HG03521 (cell line): Measurements from ENCODE around the gene GDPD4.

Source experiments
- ATAC-seq: cut with Tn5 transposase; IDR thresholded peaks from one replicate; pipeline ENCODE4 v1.9.1; 2021; ENCODE audit warnings: mild to moderate bottlenecking, moderate library complexity; ENCODE audit not compliant: unreplicated experiment

Gene GDPD4

DNA sequence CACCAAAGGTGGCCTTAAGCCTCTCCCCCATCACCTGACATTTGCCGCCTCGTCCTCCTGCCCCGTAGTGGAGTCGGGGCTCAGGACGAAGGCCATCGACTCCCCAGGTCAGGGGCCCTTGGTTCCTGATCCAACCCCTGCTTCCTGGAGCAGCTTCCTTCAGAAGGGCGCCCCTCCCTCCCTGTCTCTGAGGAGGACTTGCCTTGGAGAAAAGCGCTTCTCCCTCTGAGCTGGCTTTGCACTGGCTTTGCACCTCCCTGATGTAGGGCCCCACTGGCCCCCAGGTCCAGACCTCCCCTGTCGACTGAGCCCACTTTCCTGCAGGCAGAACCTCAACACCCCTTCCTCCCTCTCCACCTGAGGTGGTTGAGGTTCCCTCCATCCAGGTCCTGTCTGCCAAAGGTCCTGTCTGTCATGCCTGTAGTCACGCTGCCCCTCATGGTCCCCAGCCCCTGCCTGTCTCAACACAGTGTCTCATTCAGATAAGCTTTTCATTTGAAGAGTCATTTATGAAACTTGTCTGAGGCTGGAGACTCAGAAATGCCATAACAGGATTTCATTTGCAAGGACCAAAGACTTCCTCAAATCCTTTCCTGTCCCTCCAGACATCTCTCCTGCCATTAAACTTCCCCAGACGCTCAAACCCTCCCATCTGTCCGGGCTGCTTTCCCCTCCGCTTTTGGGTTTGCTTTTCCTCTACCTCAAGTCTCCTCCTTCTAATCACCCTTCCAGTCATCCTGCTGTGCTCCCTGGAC is 95.0 kb downstream of the GDPD4 start:
- ATAC-seq = no peak

DNA sequence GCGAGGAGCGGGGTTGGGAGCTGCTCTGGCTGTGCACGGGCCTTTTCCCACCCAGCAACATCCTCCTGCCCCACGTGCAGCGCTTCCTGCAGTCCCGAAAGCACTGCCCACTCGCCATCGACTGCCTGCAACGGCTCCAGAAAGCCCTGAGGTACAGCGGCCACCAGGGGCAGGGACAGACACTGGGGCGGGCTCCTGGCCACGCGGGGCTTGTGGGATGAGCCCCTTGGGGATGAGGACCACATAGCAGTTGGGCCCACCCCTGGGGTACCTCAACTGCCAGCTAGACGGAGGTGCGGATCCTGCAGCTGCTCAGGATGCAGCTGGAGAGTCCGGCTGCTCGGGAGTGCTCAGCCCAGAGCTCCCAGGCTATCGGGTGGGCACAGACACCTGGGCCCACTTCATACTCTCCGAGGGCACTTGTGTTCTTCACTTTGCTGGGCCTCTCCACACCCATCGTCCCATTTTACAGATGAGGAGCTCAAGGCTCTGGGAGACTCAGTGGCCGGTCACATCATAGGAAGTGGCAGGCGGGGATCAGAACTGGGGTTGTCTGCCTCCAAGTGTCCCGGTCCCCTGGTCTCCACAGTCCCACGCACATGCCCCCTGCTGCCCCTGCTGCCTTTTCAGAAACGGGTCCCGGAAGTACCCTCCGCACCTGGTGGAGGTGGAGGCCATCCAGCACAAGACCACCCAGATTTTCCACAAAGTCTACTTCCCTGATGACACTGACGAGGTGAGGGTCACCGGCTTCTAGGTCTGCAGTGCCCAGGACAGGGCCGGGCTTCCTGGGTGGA is 95.8 kb downstream of the GDPD4 start:
- no peak for ATAC-seq

DNA sequence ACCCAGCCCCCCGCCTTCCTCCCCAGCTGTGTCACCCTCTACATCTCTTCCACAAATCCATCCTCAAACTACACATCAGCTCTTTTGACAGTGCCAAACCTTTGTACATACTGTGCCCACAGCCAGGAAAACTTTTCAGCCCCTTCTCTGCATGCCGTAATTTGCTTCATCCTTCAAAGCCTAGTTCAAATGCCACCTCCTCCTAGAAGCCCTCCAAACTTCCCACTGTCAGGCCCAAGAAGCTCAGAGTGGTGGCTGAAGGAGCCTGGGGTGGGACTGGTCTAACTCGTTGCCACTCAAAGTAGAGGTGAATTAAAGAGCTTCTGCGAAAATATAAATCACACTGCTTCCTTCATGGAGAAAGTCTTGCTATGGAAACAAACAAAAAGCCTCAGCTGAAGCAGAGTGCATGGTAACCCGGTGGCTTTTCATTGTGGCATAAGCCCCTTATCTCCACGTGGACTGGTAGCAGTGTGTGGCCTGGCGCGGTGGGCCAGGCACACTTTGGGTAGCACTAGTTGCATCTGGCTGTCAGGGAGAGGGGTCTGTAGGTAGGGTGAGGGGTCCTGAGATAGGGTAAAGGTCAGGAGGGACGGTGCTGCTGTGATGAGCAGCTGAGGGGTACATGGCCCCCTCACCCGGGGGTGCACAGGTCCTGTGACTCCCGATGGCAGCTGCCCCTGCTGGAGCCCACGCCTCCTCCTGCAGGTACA is 96.6 kb downstream of the GDPD4 start:
- no peak for ATAC-seq

DNA sequence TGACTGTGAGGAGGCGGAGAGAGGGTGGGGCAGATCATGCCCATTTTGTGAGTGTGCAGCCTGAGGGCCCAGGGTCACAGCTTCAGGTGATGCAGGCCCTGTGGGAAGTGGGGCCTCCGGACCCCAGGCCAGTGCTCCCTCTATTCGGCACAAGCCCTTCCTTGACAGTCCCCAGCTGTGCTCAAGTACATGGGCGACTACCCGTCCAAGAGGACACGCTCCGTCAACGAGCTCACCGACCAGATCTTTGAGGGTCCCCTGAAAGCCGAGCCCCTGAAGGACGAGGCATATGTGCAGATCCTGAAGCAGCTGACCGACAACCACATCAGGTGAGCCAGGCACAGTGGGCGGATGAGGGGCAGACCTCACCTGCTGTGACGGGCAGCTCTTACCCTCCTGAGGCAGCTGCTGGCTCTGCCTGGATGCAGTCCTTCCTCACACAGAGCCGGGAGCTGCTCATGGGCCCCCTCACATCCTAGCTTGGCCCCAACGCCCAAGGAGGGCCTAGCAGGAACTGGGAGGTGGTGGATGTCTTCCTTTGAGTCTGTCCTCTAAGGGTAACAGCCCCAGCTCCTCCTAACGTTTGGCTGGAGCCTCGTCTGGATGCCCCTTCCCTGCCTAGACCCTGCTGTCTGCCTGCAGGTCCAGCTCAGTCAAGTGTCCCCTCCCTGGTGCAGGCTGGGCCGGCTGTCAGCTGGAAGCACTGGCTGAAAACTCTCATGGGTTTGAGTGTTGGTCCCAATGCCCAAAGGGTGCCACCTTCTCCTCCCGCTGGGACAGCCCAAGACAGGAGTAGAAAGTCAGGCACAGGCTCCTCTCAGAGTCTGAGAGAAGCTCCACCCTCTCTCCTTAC is 97.4 kb downstream of the GDPD4 start:
- ATAC-seq = no peak

DNA sequence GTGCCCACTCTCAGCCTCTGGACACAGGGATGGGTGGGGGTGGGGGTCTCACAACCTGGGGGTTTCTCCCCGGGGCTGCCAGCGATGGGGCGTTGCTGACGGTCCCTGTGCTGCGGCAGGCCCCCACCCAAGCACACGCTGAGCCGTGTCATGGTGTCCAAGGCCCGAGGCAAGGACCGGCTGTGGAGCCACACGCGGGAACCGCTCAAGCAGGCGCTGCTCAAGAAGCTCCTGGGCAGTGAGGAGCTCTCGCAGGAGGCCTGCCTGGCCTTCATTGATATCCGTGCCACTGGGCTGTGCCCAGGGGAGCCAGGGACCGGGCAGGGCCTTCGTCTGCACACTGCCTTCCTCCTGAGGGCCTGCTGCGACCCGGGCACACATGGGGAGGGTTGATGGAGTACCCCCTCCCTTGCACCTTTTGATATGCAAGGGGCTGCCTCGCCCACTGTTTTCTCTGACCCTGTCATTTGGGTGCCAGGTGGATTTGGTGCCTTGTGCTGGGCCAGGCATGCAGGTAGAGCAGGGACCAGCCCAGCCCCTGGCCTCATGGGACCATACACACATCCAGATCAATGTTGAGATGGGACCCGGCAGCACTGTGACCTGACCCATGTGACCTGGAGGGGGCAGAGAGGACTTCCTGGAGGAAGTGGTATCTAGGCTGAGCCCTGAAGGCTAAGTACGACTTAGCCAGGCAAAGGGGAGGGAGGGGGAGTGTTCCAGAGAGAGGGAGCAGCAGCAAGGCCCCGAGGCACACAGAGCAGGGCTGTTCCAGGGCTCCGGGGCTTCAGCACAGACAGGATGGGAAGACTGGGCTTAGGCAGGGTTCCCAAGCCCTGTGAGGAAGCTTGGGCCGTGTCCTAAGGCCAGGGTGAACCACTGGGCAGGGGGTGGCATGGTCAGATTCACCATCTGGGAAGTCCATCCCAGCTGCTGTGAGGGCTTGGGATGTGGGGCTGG is 98.3 kb downstream of the GDPD4 start:
- no peak for ATAC-seq

DNA sequence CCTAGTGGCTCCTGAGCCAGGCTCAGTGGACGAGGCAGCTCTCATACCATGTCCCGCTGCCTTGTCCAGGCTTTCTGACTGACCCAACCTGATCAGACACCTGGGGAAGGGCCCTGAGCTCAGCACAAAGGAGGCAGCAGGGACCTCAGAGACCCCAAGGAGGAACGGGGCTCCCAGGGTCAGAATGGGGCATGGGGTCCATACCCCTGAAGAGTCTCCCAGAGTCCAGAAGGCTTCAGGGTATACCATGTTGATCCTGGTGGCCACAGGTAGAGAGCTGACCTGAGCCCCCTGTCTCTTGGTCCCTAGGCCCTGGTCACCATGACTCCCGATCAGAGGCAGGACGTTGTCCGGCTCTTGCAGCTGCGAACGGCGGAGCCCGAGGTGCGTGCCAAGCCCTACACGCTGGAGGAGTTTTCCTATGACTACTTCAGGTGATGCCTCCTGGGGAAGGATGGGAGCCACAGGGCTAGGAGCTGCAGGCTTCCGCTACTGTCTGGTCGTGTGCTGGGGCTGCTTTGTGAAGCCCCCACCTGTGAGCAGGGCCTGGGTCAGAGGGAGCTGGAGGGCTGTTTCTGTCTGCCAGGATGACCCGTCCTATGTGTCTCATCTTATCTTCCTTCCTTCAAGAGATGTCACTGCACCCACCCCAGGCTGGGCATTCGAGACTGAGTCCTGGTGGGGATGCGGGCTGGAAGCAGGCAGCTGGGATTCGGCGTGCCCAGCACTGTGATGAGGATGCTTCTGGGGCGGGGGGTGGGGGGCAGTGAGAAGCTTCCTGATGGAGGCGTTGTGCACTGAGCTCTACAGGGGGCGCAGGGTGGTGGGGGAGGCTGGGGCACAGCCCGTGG is 99.3 kb downstream of the GDPD4 start:
- ATAC-seq = no peak

DNA sequence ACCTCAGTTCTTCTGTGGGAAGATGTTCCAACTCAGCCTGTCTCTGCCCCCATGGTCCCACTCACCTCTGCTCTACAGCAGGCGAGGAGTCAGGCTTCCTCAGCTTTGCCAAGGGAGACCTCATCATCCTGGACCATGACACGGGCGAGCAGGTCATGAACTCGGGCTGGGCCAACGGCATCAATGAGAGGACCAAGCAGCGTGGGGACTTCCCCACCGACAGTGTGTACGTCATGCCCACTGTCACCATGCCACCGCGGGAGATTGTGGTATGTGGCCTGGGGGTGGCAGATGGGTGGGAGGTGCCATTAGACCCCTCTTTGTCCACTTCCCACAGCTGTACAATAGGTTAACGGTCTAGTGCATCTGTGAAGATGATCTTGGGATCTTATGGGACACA is 100.1 kb downstream of the GDPD4 start:
- ATAC-seq = no peak

DNA sequence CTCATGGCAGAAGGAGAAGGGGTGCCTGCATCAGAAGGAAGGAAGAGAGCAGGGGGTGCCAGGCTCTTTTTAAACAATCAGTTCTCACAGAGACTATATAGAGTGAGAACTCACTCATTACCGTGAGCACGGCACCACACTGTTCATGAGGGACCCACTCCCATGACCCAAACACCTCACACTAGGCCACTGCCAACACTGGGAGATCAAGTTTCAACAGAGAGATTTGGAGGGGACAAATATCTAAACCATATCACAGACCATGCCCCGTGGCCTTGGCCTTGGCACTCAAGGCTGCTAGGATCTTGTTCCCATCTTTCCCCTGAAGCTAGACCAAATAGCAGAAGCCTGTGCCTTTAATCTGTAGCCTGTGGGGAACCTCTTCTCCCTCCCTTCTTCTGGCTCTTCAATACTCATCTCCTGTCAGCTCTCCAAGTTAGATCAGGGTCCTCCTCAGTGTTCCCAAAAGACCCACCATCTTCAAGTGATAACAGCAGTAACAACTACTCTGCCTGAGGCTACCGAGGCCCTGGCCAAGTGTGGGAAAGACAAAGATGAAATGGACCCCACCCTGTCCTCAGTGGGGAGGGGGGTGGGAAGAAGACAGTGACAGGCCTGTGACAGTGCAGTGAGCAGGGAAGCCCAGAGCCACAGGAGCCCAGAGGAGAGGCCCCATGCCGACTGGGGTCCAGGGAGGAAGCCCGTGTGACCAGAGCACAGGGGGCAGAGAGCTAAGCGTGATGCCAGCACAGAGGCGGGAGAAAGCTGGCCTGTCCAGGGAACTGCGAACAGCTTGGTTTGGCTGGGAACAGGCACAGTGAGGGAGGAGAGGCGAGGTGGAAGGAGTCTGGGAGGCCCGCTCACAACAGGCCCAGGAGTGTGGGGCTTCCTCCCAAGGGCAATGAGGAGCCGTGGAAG is 100.9 kb downstream of the GDPD4 start:
- ATAC-seq = no peak

DNA sequence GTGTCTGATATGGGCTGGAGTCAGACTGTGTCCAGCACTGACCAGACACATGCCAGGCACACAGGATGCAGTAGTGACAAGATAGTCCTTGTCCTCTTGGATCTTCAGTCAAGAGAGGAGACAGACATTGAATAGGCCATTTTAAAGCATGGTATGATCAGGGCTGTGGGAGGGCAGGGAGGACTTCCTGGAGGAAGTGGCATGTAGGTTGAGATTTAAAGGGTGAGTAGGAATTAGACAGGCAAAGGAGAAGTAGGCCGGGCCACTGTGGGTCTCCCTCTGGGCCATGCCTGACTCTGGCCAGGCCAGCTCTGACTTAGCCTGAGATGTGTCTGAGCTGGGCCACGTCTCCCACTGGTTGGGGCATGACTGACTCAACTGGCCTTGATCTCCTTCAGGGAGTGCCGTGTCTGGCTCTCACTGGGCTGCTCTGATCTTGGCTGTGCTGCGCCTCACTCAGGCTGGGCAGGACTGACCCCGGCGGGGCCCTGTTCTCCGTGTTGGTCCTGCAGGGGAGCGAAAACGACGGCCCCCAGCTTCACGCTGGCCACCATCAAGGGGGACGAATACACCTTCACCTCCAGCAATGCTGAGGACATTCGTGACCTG is 102.2 kb downstream of the GDPD4 start:
- ATAC-seq = no peak

DNA sequence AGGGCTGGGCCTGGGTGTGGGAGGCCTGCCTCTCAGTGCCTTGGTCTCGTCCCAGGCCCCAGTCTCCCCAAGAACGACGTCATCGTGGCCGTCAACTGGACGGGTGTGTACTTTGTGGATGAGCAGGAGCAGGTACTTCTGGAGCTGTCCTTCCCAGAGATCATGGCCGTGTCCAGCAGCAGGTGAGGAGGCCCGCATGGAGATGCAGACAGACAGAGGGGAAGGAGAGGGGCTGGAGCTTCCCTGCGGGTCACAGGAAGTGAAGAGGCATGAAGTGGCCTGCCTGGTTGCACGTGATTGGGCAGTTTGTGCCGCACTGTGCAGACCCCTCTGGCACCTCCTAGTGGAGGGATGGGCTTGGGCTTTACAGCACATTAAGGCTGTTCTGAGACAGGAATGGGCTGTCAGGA is 103.0 kb downstream of the GDPD4 start:
- ATAC-seq = no peak

DNA sequence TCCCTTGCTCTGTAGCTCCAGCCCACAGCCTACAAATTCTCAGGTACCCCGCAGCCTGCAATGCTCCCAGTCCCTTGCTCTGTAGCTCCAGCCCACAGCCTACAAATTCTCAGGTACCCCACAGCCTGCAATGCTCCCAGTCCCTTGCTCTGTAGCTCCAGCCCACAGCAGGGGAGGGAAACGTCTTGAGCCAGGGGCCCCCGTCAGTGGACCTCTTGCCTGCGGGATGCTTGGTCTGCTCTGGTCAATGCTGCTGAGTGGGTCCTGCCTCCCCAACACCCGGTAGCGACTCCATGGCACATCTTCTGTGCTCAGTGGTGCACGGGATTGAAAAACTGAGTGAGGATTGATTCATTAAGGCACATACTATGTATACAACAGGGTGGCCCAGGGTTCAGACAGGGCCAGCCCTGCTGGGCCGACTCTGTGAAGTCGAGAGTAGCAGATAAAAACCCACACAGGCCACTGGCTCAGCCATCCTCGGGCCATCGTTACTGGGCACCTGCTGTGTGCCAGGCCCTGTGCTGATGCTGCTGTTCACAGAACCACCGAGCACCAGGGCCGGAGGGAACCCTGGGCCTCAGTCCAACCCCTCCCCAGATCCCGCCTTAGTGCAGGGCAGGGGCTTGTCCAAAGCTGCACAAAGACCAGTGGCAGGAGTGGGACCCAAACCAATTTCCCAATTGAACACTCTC is 103.7 kb downstream of the GDPD4 start:
- no peak for ATAC-seq

DNA sequence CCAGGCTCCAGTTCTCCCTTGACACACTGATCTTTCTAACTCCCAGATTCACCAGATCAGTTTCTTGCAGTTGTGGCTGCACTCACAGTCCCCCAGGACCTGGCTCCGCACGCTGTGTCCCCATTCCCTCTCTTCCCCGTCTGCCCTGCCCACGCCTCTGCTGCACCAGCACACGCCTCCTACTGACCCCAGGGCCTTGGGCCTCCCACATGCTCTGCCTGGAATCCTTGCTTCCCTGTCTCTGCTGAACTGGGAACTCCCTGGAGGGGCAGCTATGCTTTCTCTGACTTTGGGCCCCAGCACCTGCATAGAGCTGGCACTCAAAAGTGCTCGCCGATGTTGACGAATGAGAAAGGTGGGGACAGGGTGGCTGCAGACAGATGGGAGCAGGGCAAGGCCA is 104.5 kb downstream of the GDPD4 start:
- no peak for ATAC-seq

DNA sequence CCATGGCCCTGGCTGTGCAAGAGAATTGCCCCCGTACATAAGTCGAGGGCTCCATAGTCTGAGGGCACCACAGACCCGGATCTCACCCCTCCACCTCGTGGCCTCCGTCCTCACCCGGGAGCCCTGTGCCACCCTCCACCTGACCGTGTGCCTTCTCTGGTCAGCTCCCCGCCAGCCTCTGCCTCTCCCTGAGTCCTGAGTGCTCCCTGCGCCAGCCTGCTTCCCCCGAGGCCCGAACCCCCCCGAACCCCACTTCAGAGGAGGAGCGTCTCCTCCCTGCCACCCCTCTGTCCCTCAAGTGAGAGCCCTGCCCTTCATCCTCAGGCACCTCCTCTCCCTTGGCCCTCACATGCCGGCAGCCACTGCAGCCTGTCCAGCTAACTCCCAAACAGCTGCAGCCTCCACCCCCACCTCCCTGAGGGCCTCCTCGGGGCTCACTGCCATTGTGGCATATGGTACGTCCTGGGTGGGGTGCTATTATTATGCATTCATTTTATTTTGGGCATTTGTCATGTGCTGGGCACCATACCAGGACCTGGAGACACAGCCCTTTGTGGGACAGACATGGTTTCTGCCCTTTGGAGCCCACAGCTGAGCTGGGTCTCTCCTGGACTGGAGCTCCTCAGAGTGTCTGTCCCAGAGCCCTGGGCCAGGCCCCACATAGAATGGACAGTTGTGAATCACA is 106.3 kb downstream of the GDPD4 start:
- ATAC-seq = no peak

DNA sequence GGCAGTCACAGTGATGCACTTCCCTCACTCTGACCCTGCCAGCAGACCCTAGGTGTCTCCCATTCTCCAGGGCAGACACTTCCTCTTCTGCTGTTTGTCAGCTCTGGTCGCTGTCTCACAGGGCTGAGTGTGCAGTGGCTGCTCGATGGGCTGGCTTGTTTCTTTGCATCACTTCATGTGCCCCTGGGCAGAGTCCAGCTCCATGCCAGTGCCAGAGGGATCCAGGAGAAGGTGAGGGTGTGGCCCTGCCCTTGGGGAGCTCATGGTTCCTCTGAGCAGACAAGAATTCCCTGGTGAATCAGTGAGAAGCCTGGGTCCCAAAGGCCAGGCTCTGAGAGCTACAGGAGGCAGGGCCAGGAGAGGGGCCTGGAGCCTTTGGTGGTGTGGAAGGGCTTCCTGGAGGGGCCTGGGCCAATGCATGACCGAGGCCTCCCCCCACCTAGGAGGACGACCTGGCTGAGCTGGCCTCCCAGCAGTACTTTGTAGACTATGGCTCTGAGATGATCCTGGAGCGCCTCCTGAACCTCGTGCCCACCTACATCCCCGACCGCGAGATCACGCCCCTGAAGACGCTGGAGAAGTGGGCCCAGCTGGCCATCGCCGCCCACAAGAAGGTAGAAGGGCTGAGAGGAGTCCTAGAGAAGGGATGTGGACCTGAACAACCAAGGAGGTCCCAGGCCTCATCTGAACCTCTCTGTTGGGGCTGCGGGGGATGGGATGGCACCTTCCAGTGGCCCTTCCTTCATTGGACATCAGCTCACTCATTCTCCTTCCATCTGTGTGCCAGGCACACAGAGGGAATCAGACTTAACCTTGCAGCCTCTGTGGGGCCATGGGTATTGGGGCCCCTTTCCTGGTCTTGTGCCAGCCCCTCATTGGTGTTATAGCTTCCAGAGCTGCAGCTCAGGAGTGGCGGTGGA is 107.3 kb downstream of the GDPD4 start:
- ATAC-seq = no peak

DNA sequence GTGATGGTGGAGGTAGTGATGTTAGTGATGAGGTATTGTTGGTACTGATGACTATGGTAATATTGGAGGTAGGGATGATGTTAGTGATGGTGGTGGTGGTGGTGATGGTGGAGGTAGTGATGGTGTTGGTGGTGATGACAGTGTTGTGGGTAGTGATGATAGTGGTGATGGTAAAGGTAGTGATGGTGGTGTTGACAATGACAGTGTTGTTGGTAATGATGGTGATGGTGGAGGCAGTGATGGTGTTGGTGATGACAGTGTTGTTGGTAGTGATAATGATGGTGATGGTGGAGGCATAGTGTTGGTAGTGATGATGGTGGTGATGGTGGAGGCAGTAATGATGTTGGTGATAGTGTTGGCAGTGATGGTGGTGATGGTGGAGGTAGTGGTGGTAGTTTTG is 108.3 kb downstream of the GDPD4 start:
- ATAC-seq = no peak
